Spleen (tissue), 7 donors: Measurements from ENCODE around the gene LMLN.

Source experiments
- POLR2A ChIP-seq, 3 donors: fragments of 450-650 bp; IDR thresholded peaks; one replicate each; pipeline ENCODE4 v1.5.1; 2017; ENCODE audit warnings: antibody characterized with exemption in 3 of 3, mild to moderate bottlenecking in 1 of 3
- TF ChIP-seq, protein P1 (sequence below), 11 experiments: fragments of 200-600 bp in 7 of 11; fragments of 450-650 bp in 4 of 11; sonication (generic) in 4 of 11; IDR thresholded peaks in 8 of 11; conservative IDR thresholded peaks in 3 of 11; 1 replicate in 7 of 11; 2 replicates in 4 of 11; pipeline versions ENCODE4 v1.4.0 to v1.8.0; 2016 to 2021; ENCODE audit warnings: antibody characterized with exemption in 11 of 11, inconsistent platforms in 4 of 11, mild to moderate bottlenecking in 1 of 11
- donor health status: DM: no; HTN: no; CAD: no; lungs with moderate emphysema.
- donor health status: DM: no; HTN: no; CAD: no.
- donor health status: DM: no; HTN: no; CAD: no.

DNA sequence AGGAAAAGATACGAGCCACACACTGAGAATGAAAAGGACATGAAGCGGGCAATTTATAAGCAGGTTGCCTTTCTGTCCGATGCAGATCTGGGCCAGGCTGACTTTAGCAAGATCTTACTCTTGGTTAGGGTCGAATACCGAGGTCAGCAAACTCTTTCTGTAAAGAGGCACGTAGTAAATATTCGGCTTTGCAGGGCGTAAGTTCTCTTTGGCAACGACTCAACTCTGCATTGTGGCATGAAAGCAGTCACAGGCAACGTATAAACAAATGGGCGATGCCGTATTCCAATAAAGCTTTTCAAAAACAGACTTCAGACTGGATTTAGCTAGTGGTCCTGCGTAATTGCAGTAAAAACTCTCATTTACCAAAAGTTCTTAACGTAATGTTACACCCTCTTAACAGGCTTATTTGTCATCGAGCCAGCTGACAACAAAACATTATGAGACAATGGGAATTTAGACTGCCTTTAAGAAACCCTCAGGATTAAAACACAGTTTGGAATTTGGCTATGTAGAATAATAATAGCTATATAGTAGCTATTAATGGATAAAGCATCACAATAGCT, 23.1 kb upstream of the LMLN start:
- TF ChIP-seq, protein P1, sequence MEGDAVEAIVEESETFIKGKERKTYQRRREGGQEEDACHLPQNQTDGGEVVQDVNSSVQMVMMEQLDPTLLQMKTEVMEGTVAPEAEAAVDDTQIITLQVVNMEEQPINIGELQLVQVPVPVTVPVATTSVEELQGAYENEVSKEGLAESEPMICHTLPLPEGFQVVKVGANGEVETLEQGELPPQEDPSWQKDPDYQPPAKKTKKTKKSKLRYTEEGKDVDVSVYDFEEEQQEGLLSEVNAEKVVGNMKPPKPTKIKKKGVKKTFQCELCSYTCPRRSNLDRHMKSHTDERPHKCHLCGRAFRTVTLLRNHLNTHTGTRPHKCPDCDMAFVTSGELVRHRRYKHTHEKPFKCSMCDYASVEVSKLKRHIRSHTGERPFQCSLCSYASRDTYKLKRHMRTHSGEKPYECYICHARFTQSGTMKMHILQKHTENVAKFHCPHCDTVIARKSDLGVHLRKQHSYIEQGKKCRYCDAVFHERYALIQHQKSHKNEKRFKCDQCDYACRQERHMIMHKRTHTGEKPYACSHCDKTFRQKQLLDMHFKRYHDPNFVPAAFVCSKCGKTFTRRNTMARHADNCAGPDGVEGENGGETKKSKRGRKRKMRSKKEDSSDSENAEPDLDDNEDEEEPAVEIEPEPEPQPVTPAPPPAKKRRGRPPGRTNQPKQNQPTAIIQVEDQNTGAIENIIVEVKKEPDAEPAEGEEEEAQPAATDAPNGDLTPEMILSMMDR (IDR thresholded peaks at IDR 0.05 in 8 of 11, conservative IDR thresholded peaks at IDR 0.05 in 3 of 11): no peak
- no peak for TF ChIP-seq POLR2A (IDR thresholded peaks at IDR 0.05)
